Activated naive CD4-positive, alpha-beta T cell treated with anti-CD3 and anti-CD28 coated beads for 36 hours (primary cell): ENCODE data around the gene SLC23A2. TPM values are rescaled to one million over a fixed set of nuclear protein-coding genes. Genes with fewer than 3 reads are reported as not detected.
"Not testable (repeated sequence)": the region's sequence is repeated elsewhere in the genome, so short reads cannot be mapped to it uniquely, and the experiment has no call there.

ENCODE experiments used
- CTCF ChIA-PET: fragments of 350-600 bp; sonication (Branson Sonifier 250); formaldehyde crosslinking; loops from one replicate; lab custom pipeline; 2021; ENCODE audit warnings: antibody characterized with exemption; lab: Charles Lee
- DNase-seq: peaks from one replicate; pipeline ENCODE4 v3.0.0-alpha.2; 2020
- H3K27ac Mint-ChIP-seq: one replicate; pipeline ENCODE4 v1.8.0; 2021; ENCODE audit warnings: mild to moderate bottlenecking, mixed read lengths
- H3K27me3 Mint-ChIP-seq: one replicate; pipeline ENCODE4 v1.8.0; 2021; ENCODE audit warnings: low read depth, mixed read lengths
- H3K36me3 Mint-ChIP-seq: one replicate; pipeline ENCODE4 v1.8.0; 2021; ENCODE audit warnings: low read depth, mixed read lengths
- H3K4me1 Mint-ChIP-seq: one replicate; pipeline ENCODE4 v1.8.0; 2021; ENCODE audit warnings: low read depth, mixed read lengths
- H3K4me3 Mint-ChIP-seq: one replicate; pipeline ENCODE4 v1.8.0; 2021; ENCODE audit warnings: mild to moderate bottlenecking, moderate library complexity, mixed read lengths
- H3K9me3 Mint-ChIP-seq: one replicate; pipeline ENCODE4 v1.8.0; 2021; ENCODE audit warnings: mixed read lengths
- intact Hi-C: fragments of 100-400 bp; cut with micrococcal nuclease; formaldehyde crosslinking; loops from one replicate; pipeline ENCODE4 v1.15.1; 2023
- total RNA-seq, 2 experiments: library from RNA; stranded (reverse); gene quantifications; one replicate each; pipeline ENCODE4 v1.2.3, GENCODE V29; 2021

SLC23A2 gene
- total RNA-seq, 2 experiments from 2014 or later, result 16.4 to 18.1 TPM

GRCh38 chr20:4855555-4855954 is 145.8 kb downstream of the SLC23A2 start:
- Mint-ChIP-seq H3K36me3 (peaks cover 24% of the 10 kb centered on the region), H3K27me3 (no peaks in the 10 kb centered on the region), H3K4me1 (no peaks in the 10 kb centered on the region), H3K27ac (no peak overlapping the region), H3K4me3 (no peak overlapping the region), H3K9me3 (no peaks in the 10 kb centered on the region)
- DNase-seq, result no peak
- CTCF ChIA-PET, result no interaction called here
- intact Hi-C loops, result no loop called here

DNA sequence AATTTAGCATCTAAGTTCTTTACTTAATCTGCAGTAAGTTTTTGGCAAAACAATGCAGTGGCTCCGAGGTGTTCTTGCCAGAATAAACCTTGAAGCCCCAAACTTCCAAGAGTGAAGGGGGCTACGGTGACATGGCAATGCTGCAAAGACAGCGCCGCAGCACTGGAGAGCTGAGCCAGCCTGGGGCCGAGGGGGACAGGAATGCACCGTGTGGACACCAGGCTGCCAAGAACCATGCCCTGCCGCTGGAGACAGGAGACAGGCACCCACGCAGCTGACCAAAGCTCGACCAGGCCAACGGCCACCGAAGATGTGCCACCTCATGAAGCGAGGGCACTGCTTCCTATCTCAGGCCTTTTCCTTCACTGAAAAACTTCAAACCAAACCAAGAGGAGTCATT is 146.2 kb downstream of the SLC23A2 start:
- no peaks in the 10 kb centered on the region for H3K27me3 Mint-ChIP-seq
- no peaks in the 10 kb centered on the region for H3K9me3 Mint-ChIP-seq
- CTCF ChIA-PET, result no interaction called here
- no peak for DNase-seq
- no peaks in the 10 kb centered on the region for H3K4me1 Mint-ChIP-seq
- intact Hi-C loops, result no loop called here
- H3K4me3 Mint-ChIP-seq, result no peak overlapping the region
- H3K36me3 Mint-ChIP-seq, result peaks cover 21% of the 10 kb centered on the region
- no peak overlapping the region for H3K27ac Mint-ChIP-seq

DNA sequence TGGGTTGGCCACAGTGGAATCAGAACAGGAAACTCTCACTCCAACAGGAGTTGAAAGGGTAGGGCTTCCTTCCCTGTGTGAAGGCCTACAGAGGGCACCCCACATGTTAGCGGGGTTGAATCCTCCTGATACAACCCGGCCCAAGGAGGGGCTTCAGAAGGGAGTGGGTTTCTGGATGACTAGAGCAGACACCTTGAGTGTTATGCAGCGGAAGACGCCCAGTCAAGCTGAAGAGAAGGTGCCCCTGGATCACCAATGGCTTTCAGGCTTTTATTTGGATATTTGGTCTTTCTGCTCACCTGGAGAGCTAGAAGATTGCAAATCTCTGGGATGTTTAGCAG is 146.8 kb downstream of the SLC23A2 start:
- intact Hi-C loops, result no loop called here
- peaks cover 21% of the 10 kb centered on the region for H3K36me3 Mint-ChIP-seq
- no peak for DNase-seq
- no peak overlapping the region for H3K27ac Mint-ChIP-seq
- H3K4me1 Mint-ChIP-seq, result no peaks in the 10 kb centered on the region
- H3K9me3 Mint-ChIP-seq, result no peaks in the 10 kb centered on the region
- no peak overlapping the region for H3K4me3 Mint-ChIP-seq
- CTCF ChIA-PET, result no interaction called here
- H3K27me3 Mint-ChIP-seq, result no peaks in the 10 kb centered on the region

DNA sequence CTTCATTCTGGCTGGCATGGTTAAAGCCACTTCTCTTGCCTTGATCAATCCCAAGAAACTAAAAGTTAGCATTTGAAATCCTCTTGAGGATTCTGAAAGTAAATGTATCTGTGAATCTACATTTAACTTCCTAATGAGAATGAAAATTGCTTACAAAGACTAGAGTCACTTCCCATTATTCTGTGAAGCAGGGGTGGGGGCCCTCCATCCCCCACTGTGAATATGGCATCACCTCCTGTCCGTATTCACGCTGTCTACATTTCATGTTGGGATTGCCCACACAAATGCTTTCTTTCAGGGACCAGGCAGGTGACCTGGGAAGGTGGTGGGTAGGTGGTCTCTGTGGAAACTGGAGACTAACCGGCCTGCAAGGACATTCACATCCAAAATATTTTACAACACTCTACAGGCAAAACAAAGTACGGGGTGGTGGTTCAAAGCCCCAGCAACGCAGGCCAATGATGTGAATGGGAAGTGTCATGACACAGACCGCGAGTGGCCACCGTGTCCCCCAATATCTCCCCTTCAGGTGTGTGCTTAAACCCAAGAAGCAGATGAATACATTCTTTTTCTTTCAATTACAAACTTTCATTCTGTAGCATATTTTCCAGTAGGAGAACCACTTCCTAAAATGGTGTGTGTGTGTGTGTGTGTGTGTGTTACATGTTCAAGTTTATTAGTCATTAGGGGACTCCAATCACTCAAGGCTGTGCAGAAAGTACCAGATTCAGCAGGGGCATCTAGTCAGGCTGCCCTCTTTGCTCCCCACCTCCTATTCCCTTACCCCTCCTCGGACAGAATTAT is 147.4 kb downstream of the SLC23A2 start:
- H3K27ac Mint-ChIP-seq, result no peak overlapping the region
- H3K4me3 Mint-ChIP-seq, result no peak overlapping the region
- peaks cover 21% of the 10 kb centered on the region for H3K36me3 Mint-ChIP-seq
- H3K27me3 Mint-ChIP-seq, result no peaks in the 10 kb centered on the region
- intact Hi-C loops, result no loop called here
- H3K4me1 Mint-ChIP-seq, result no peaks in the 10 kb centered on the region
- no peaks in the 10 kb centered on the region for H3K9me3 Mint-ChIP-seq
- DNase-seq, result no peak
- CTCF ChIA-PET, result no interaction called here

GRCh38 chr20:4853004-4853403 is 148.3 kb downstream of the SLC23A2 start:
- H3K36me3 Mint-ChIP-seq, result peaks cover 13% of the 10 kb centered on the region
- no peak overlapping the region for H3K4me3 Mint-ChIP-seq
- CTCF ChIA-PET, result no interaction called here
- no peak overlapping the region for H3K27ac Mint-ChIP-seq
- no peaks in the 10 kb centered on the region for H3K27me3 Mint-ChIP-seq
- H3K4me1 Mint-ChIP-seq, result no peaks in the 10 kb centered on the region
- intact Hi-C loops, result no loop called here
- no peaks in the 10 kb centered on the region for H3K9me3 Mint-ChIP-seq
- DNase-seq, result no peak

- H3K9me3 Mint-ChIP-seq, result no peaks in the 10 kb centered on the region
- no peak overlapping the region for H3K4me3 Mint-ChIP-seq
- H3K27ac Mint-ChIP-seq, result no peak overlapping the region
- H3K4me1 Mint-ChIP-seq, result no peaks in the 10 kb centered on the region
- H3K27me3 Mint-ChIP-seq, result no peaks in the 10 kb centered on the region
- intact Hi-C loops, result no loop called here
- no peak for DNase-seq
- CTCF ChIA-PET, result no interaction called here
- H3K36me3 Mint-ChIP-seq, result peaks cover 2% of the 10 kb centered on the region
Measured at GRCh38 chr20:4850960-4851359, 150.3 kb downstream of the SLC23A2 start.

DNA sequence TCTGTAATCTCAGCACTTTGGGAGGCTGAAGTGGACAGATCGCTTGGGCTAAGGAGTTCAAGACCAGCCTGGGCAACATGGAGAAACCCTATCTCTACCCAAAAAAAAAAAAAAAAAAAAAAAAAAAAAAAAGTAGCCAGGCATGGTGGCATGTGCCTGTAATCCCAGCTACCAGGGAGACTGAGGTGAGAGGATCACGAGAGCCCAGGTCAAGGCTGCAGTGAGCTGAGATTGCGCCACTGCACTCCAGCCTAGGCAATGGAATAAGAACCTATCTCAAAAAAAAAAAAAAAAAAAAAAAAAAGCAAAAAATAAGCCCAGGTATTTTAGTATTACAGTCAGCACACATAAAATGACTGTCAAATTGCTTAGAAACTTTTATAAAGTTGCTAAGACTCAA is 152.5 kb downstream of the SLC23A2 start:
- H3K36me3 Mint-ChIP-seq, CTCF ChIA-PET, H3K4me1 Mint-ChIP-seq: not testable (repeated sequence)

GRCh38 chr20:4848041-4848440 is 153.3 kb downstream of the SLC23A2 start:
- no peaks in the 10 kb centered on the region for H3K36me3 Mint-ChIP-seq
- CTCF ChIA-PET, result no interaction called here
- intact Hi-C loops, result no loop called here

More for the DNA sequence above, 152.5 kb downstream of the SLC23A2 start:
- H3K4me3 Mint-ChIP-seq, H3K9me3 Mint-ChIP-seq, intact Hi-C loops, H3K27ac Mint-ChIP-seq, DNase-seq, H3K27me3 Mint-ChIP-seq: not testable (repeated sequence)

GRCh38 chr20:4846821-4847220 is 154.5 kb downstream of the SLC23A2 start:
- Mint-ChIP-seq H3K4me1 (peaks cover 8% of the 10 kb centered on the region), H3K9me3 (no peaks in the 10 kb centered on the region), H3K36me3 (no peaks in the 10 kb centered on the region), H3K27ac (no peak overlapping the region), H3K4me3 (no peak overlapping the region), H3K27me3 (no peaks in the 10 kb centered on the region)
- CTCF ChIA-PET, result no interaction called here
- DNase-seq, result no peak
- intact Hi-C loops, result no loop called here

More at GRCh38 chr20:4848041-4848440, 153.3 kb downstream of the SLC23A2 start:
- H3K9me3 Mint-ChIP-seq, result no peaks in the 10 kb centered on the region
- H3K4me3 Mint-ChIP-seq, result no peak overlapping the region
- no peak overlapping the region for H3K27ac Mint-ChIP-seq
- H3K4me1 Mint-ChIP-seq, result peaks cover 8% of the 10 kb centered on the region
- DNase-seq, result no peak
- H3K27me3 Mint-ChIP-seq, result no peaks in the 10 kb centered on the region

- H3K4me3 Mint-ChIP-seq, result no peak overlapping the region
- no peak overlapping the region for H3K27ac Mint-ChIP-seq
- H3K36me3 Mint-ChIP-seq, result no peaks in the 10 kb centered on the region
- intact Hi-C loops, result loop anchor here (1.0 kb wide), 1 partner anchor 31 kb away; no protein-coding TSS in a partner anchor
- no peak for DNase-seq
- no peaks in the 10 kb centered on the region for H3K9me3 Mint-ChIP-seq
- peaks cover 8% of the 10 kb centered on the region for H3K4me1 Mint-ChIP-seq
- CTCF ChIA-PET, result interaction anchor here (0.9 kb wide), 1 partner anchor 10 kb away, joined by 3 read pairs; no protein-coding TSS in a partner anchor
- H3K27me3 Mint-ChIP-seq, result no peaks in the 10 kb centered on the region
Measured at GRCh38 chr20:4844751-4845465, 156.4 kb downstream of the SLC23A2 start.

GRCh38 chr20:4844325-4844724 is 157.0 kb downstream of the SLC23A2 start:
- H3K4me1 Mint-ChIP-seq, result peaks cover 8% of the 10 kb centered on the region
- H3K4me3 Mint-ChIP-seq, result no peak overlapping the region
- intact Hi-C loops, result loop anchor here (1.0 kb wide), 1 partner anchor 30 kb away; no protein-coding TSS in a partner anchor
- CTCF ChIA-PET, result interaction anchor here (0.8 to 0.9 kb wide), 2 partner anchors 10 to 85 kb away, joined by 3 to 4 read pairs; no protein-coding TSS in a partner anchor
- DNase-seq, result no peak
- no peaks in the 10 kb centered on the region for H3K27me3 Mint-ChIP-seq
- no peaks in the 10 kb centered on the region for H3K36me3 Mint-ChIP-seq
- H3K27ac Mint-ChIP-seq, result no peak overlapping the region
- H3K9me3 Mint-ChIP-seq, result no peaks in the 10 kb centered on the region

DNA sequence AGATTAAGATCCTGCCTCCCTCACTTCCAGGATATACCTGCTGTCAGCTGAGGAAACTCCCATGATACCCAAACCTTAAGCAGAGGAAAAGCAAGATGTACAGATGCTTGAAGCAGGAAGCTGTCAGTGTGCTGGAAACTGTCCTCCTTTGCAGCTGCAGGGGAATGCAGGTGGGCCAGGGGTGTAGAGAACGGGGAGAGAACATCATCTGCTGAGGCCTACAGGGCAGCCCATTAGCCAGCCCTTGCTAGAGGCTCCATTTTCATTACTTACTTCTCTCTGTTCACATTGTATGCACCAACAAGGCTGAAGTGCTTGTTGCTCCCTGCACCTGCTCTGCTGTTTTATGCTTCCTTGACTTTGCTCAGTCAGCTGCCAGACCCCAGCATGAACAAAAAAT is 160.5 kb downstream of the SLC23A2 start:
- H3K27ac Mint-ChIP-seq, result no peak overlapping the region
- H3K4me1 Mint-ChIP-seq, result peaks cover 8% of the 10 kb centered on the region
- CTCF ChIA-PET, result interaction anchor here (1.3 to 1.5 kb wide), 2 partner anchors 79 to 100 kb away, joined by 4 to 5 read pairs; no protein-coding TSS in a partner anchor
- no peak overlapping the region for H3K4me3 Mint-ChIP-seq
- DNase-seq, result no peak
- intact Hi-C loops, result no loop called here
- H3K9me3 Mint-ChIP-seq, result no peaks in the 10 kb centered on the region
- no peaks in the 10 kb centered on the region for H3K36me3 Mint-ChIP-seq
- no peaks in the 10 kb centered on the region for H3K27me3 Mint-ChIP-seq
